Cardiac muscle cell (in vitro differentiated cells and primary cell): ENCODE measurements around the gene NANOS3. TPM values are rescaled to one million over a fixed set of nuclear protein-coding genes. Genes with fewer than 3 reads are reported as not detected.

ENCODE experiments used
- DNase-seq, 2 donors: peaks; one replicate each; pipeline versions ENCODE4 v3.0.0 to v3.0.0-alpha.2; 2010 to 2017; ENCODE audit warnings: low read depth in 1 of 2, low spot score in 1 of 2
- H3K27ac ChIP-seq: fragments of 200-600 bp; sonication (generic); 2 replicates; pipeline ENCODE4 v1.5.1; 2016
- H3K27me3 ChIP-seq: fragments of 200-600 bp; sonication (generic); 2 replicates; pipeline ENCODE4 v1.6.0; 2016; ENCODE audit warnings: control low read depth
- H3K36me3 ChIP-seq: fragments of 200-600 bp; sonication (generic); 2 replicates; pipeline ENCODE4 v1.5.1; 2016; ENCODE audit warnings: control low read depth
- H3K4me1 ChIP-seq: fragments of 200-600 bp; sonication (generic); 2 replicates; pipeline ENCODE4 v1.8.1; 2017; ENCODE audit warnings: low read depth, mild to moderate bottlenecking, mixed run types
- H3K4me3 ChIP-seq: fragments of 200-600 bp; sonication (generic); 2 replicates; pipeline ENCODE4 v1.5.1; 2016; ENCODE audit warnings: mild to moderate bottlenecking
- H3K9me3 ChIP-seq: fragments of 200-600 bp; sonication (generic); 2 replicates; pipeline ENCODE4 v1.5.1; 2017; ENCODE audit warnings: low read depth, mild to moderate bottlenecking, control low read depth
- polyA plus RNA-seq: library from polyadenylated mRNA; unstranded; fragments of >200 nt; fragmentation: Nextera tagmentation; extraction: Ambion mirVana; gene quantifications from 2 replicates; pipeline ENCODE4 v1.2.1, GENCODE V29; 2016
- total RNA-seq: library from RNA; depleted of rRNA; stranded (reverse); fragments of >200 nt; gene quantifications from 2 replicates; pipeline ENCODE4 v1.2.3, GENCODE V29; 2016
- TF ChIP-seq, protein P1 (sequence below): IDR thresholded peaks from 2 replicates; pipeline ENCODE4 v1.5.1; 2012; ENCODE audit warnings: low read depth, mild to moderate bottlenecking, low read length

The NANOS3 gene
- total and polyA plus RNA-seq, 2 experiments from 2014 or later: 0.86 to 2.0 TPM

DNA sequence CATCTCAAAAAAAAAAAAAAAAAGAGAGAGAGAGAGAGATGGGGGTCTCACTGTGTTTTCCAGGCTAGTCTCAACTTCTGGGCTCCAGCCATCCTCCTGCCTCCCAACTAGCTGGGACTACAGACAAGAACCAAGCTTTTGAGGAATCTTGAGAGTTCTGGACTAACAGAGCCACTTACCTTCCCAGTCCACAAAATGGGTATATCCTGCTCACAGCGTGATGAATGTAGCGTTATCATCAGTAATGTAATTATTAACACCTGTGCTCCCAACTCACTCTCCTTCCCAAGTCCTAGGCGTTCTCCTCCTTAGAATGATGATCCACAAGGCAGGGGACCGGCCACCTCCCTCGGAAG is 4.6 kb upstream of the NANOS3 start:
- peaks cover 20% of the 10 kb centered on the region for H3K27me3 ChIP-seq
- no peak overlapping the region for H3K27ac ChIP-seq
- no peaks in the 10 kb centered on the region for H3K9me3 ChIP-seq
- TF ChIP-seq, protein P1, sequence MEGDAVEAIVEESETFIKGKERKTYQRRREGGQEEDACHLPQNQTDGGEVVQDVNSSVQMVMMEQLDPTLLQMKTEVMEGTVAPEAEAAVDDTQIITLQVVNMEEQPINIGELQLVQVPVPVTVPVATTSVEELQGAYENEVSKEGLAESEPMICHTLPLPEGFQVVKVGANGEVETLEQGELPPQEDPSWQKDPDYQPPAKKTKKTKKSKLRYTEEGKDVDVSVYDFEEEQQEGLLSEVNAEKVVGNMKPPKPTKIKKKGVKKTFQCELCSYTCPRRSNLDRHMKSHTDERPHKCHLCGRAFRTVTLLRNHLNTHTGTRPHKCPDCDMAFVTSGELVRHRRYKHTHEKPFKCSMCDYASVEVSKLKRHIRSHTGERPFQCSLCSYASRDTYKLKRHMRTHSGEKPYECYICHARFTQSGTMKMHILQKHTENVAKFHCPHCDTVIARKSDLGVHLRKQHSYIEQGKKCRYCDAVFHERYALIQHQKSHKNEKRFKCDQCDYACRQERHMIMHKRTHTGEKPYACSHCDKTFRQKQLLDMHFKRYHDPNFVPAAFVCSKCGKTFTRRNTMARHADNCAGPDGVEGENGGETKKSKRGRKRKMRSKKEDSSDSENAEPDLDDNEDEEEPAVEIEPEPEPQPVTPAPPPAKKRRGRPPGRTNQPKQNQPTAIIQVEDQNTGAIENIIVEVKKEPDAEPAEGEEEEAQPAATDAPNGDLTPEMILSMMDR: no peak
- peak overlapping the region; percentile 28 for H3K4me3 ChIP-seq
- DNase-seq: no peak
- no peaks in the 10 kb centered on the region for H3K36me3 ChIP-seq
- no peaks in the 10 kb centered on the region for H3K4me1 ChIP-seq

DNA sequence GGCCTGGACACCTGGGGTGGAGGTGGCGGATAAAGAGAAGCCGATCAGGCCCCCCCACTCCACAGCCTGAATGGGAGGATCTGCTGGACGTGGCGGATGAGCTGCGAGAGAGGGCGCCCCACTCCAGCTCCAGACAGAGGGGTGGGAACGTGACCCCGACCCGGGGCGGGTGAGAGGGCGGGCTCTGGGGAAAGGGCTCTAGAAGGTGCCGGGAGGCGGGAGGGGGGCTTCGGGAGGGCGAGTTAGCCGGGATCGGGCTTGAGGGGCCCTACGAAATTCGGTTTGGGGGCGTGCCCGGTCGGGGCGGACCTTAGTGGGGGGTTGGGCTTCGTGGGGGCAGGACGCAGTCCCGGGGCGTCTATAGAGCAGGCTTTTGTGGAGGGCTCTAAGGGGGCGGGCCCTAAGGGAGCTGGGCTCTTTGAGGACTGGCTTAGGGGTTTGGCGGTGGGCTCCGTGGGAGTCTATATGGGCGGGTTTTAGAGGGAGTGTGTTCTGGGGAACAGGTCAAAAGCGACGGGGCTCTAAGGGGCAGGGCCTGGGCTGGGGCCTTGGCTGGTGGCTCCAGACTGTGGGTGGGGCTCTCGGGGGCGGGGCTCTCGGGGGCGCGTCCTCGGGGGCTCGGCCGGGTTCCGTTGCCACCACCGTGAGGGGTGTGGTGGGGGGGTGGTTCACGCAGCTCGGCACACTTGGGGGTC is 4.1 kb upstream of the NANOS3 start:
- H3K36me3 ChIP-seq: no peaks in the 10 kb centered on the region
- peak overlapping the region; percentile 28 for H3K4me3 ChIP-seq
- no peaks in the 10 kb centered on the region for H3K9me3 ChIP-seq
- peak in 1 of 2 donors; percentile 70 for DNase-seq
- H3K27ac ChIP-seq: no peak overlapping the region
- TF ChIP-seq, protein P1: peak; percentile 29
- peaks cover 15% of the 10 kb centered on the region for H3K27me3 ChIP-seq
- no peaks in the 10 kb centered on the region for H3K4me1 ChIP-seq

DNA sequence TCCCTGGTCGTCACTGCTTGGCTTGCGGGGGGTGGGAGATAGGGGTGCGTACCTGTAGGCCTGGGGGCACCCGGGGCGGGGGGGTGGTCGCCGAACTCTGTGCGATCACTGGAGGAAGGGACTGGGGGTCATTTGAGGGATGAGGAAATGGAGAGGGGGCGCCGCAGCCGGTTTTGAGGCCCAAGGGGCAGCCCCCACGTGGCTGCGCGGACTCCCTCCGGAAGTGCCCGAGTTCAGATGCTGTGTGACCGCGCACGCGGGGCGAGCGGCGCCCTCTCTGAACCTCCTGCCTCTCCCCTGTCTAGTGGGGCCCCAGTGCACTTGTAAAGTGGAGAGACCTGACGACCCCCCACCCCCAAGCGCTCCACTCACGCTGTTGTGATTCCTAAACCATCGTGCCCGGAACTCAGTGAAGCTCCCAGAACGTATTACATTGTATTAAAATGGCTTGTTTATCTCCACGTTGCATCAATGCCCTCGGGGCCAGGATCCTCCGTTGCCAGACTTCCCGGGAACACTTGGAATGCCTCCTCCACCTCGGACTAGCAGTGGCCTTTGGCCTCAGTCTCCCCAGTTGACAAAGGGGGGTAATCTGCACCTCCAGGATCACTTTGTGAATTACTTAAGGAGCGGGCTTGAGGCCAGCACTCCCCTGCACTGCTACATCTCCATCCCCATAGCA is 3.0 kb upstream of the NANOS3 start:
- H3K9me3 ChIP-seq: no peaks in the 10 kb centered on the region
- DNase-seq: no peak
- H3K27me3 ChIP-seq: peaks cover 4% of the 10 kb centered on the region
- no peak overlapping the region for H3K4me3 ChIP-seq
- no peaks in the 10 kb centered on the region for H3K4me1 ChIP-seq
- H3K36me3 ChIP-seq: no peaks in the 10 kb centered on the region
- TF ChIP-seq, protein P1: no peak
- H3K27ac ChIP-seq: no peak overlapping the region

DNA sequence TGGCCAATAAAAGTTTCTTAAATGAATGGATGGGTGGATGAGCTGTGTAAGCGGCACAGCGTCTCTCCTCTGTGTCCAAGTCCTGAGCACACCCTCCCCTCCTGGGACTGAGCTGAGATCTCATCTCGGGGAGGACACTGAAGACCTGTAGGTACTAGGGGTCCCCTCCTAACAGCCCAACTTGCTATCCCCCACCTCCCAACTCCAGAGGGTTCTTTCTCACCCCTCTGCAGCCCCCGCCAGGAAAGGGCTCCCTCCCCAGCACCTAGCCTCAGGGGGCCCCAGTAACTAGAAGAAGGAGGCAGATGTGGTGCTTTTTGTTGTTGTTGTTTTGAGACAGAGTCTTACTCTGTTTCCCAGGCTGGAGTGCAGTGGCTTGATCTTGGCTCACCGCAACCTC is 1.1 kb upstream of the NANOS3 start:
- Histone ChIP-seq H3K27ac (no peak overlapping the region), H3K36me3 (no peaks in the 10 kb centered on the region), H3K4me3 (no peak overlapping the region), H3K4me1 (peaks cover 4% of the 10 kb centered on the region), H3K27me3 (peaks cover 4% of the 10 kb centered on the region), H3K9me3 (no peaks in the 10 kb centered on the region)
- no peak for DNase-seq
- TF ChIP-seq, protein P1: no peak

DNA sequence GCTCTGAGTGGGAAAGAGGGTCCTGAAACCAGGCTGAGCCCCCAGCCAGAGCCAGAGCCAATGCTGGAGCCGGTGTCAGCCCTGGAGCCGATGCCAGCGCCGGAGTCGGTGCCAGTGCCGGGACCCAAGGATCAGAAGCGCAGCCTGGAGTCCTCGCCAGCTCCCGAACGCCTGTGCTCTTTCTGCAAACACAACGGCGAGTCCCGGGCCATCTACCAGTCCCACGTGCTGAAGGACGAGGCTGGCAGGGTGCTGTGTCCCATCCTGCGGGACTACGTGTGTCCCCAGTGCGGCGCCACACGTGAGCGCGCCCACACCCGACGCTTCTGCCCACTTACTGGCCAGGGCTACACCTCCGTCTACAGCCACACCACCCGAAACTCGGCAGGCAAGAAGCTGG is 369 bp downstream of the NANOS3 start:
- no peak for DNase-seq
- no peak overlapping the region for H3K4me3 ChIP-seq
- no peaks in the 10 kb centered on the region for H3K36me3 ChIP-seq
- H3K27ac ChIP-seq: no peak overlapping the region
- H3K4me1 ChIP-seq: peaks cover 11% of the 10 kb centered on the region
- TF ChIP-seq, protein P1: no peak
- H3K27me3 ChIP-seq: peaks cover 4% of the 10 kb centered on the region
- no peaks in the 10 kb centered on the region for H3K9me3 ChIP-seq
